GM12878 (cell line): ENCODE data around the gene SLC4A2. TPM values are rescaled to one million over a fixed set of nuclear protein-coding genes. Genes with fewer than 3 reads are reported as not detected.

Source experiments
- ATAC-seq: fragments of 200-7000 bp; cut with Tn5 transposase; 3 replicates; pipeline ENCODE4 v1.9.1; 2020; ENCODE audit warnings: mild to moderate bottlenecking, moderate library complexity
- BruUV-seq: library from RNA; stranded (reverse); fragments of 400-500 nt; replicated peaks from 2 replicates; lab custom pipeline; 2021; lab: Mats Ljungman, UMichigan
- CTCF ChIA-PET: fragments of 300-600 bp; sonication (Branson Sonifier 250); formaldehyde crosslinking; extraction: SDS; loops from one replicate; lab custom pipeline; 2021; ENCODE audit warnings: inconsistent platforms; lab: Yijun Ruan, JAX
- POLR2A ChIA-PET: fragments of 350-600 bp; formaldehyde crosslinking; extraction: SDS; loops from one replicate; lab custom pipeline; 2021; ENCODE audit warnings: inconsistent platforms; lab: Charles Lee
- RAD21 ChIA-PET: fragments of 300-600 bp; sonication (Branson Sonifier 250); formaldehyde crosslinking; loops from one replicate; lab custom pipeline; 2023; ENCODE audit warnings: antibody characterized with exemption; ENCODE audit not compliant: unreplicated experiment; lab: Charles Lee
- SMC1A ChIA-PET: fragments of 300-600 bp; sonication (Branson Sonifier 250); formaldehyde crosslinking; loops from one replicate; lab custom pipeline; 2023; ENCODE audit not compliant: unreplicated experiment, uncharacterized antibody; lab: Charles Lee
- DNase-seq: peaks from one replicate; pipeline ENCODE4 v3.0.0-alpha.2; 2011; ENCODE audit warnings: low read depth, low spot score
- FAIRE-seq: peaks from 3 replicates; lab custom pipeline; 2011; peaks lifted over from hg19 to GRCh38; lab: Jason Lieb, UNC
- H2AFZ ChIP-seq: 2 replicates; pipeline ENCODE4 v1.6.0; 2011; ENCODE audit warnings: low read depth, low read length, control low read depth; ENCODE audit not compliant: control insufficient read depth
- H3K27ac ChIP-seq: 2 replicates; pipeline ENCODE4 v1.5.1; 2011; ENCODE audit warnings: control low read depth; ENCODE audit not compliant: control insufficient read depth, insufficient read depth
- H3K27me3 ChIP-seq, 2 experiments: replicated peaks in 1 of 2; 2 replicates each; pipeline versions ENCODE4 v1.6.0 to v1.6.1; 2011; ENCODE audit warnings: low read length in 1 of 2; ENCODE audit not compliant: control insufficient read depth in 2 of 2, insufficient read depth in 2 of 2
- H3K36me3 ChIP-seq, 2 experiments: 2 replicates each; pipeline ENCODE4 v1.5.1; 2011; ENCODE audit warnings: low read length in 1 of 2; ENCODE audit not compliant: control insufficient read depth in 2 of 2, insufficient read depth in 2 of 2
- H3K4me1 ChIP-seq: 2 replicates; pipeline ENCODE4 v1.6.1; 2011; ENCODE audit warnings: mild to moderate bottlenecking, low read length, moderate library complexity, mixed read lengths; ENCODE audit not compliant: control insufficient read depth, insufficient read depth
- H3K4me2 ChIP-seq: 2 replicates; pipeline ENCODE4 v1.6.0; 2011; ENCODE audit warnings: control low read depth; ENCODE audit not compliant: control insufficient read depth, insufficient read depth
- H3K4me3 ChIP-seq: fragments of 200-600 bp; sonication (generic); 2 replicates; pipeline ENCODE4 v1.5.1; 2016
- H3K79me2 ChIP-seq: 2 replicates; pipeline ENCODE4 v1.6.0; 2011; ENCODE audit warnings: low read length; ENCODE audit not compliant: control insufficient read depth, insufficient read depth
- H3K9ac ChIP-seq: 2 replicates; pipeline ENCODE4 v1.8.0; 2011; ENCODE audit warnings: low read length, control low read depth, mixed read lengths; ENCODE audit not compliant: control insufficient read depth, insufficient read depth
- H3K9me3 ChIP-seq: replicated peaks from 3 replicates; pipeline ENCODE4 v1.5.1; 2011; ENCODE audit warnings: mild to moderate bottlenecking, low read length; ENCODE audit not compliant: control insufficient read depth, insufficient read depth
- H4K20me1 ChIP-seq: 2 replicates; pipeline ENCODE4 v1.6.0; 2011; ENCODE audit not compliant: control insufficient read depth, insufficient read depth
- BCL11A ChIP-seq: IDR thresholded peaks from 2 replicates; pipeline ENCODE4 v1.6.1; 2011; ENCODE audit warnings: low read depth, low read length
- CEBPB ChIP-seq, 2 experiments: fragments of 150-350 bp in 1 of 2; IDR thresholded peaks; 2 replicates each; pipeline ENCODE4 v1.6.1; 2012 to 2014; ENCODE audit warnings: low read depth in 2 of 2, low read length in 2 of 2, borderline replicate concordance in 1 of 2, inconsistent platforms in 1 of 2
- ETV6 ChIP-seq, 2 experiments: fragments of 450-650 bp in 1 of 2; IDR thresholded peaks in 1 of 2; conservative IDR thresholded peaks in 1 of 2; 2 replicates each; pipeline ENCODE4 v1.6.1; 2014; ENCODE audit warnings: antibody characterized with exemption in 1 of 2, borderline replicate concordance in 1 of 2, low read depth in 1 of 2, mild to moderate bottlenecking in 1 of 2, moderate library complexity in 1 of 2
- GATAD2B ChIP-seq: fragments of 450-650 bp; conservative IDR thresholded peaks from 2 replicates; pipeline ENCODE4 v1.6.1; 2017; ENCODE audit warnings: low read depth, mild to moderate bottlenecking, moderate library complexity
- IKZF2 ChIP-seq, 2 experiments: fragments of 450-650 bp; IDR thresholded peaks; 2 replicates each; pipeline ENCODE4 v1.6.1; 2017; ENCODE audit warnings: mild to moderate bottlenecking in 2 of 2, moderate library complexity in 2 of 2
- KDM1A ChIP-seq: fragments of 200-600 bp; sonication (generic); IDR thresholded peaks from 2 replicates; pipeline ENCODE4 v1.6.1; 2016; ENCODE audit warnings: borderline replicate concordance
- KLF5 ChIP-seq: fragments of 450-650 bp; IDR thresholded peaks from 2 replicates; pipeline ENCODE4 v1.6.1; 2014; ENCODE audit warnings: mild to moderate bottlenecking; ENCODE audit not compliant: partially characterized antibody
- NFXL1 ChIP-seq: fragments of 450-650 bp; IDR thresholded peaks from 2 replicates; pipeline ENCODE4 v1.6.1; 2017; ENCODE audit warnings: antibody characterized with exemption, mild to moderate bottlenecking, borderline replicate concordance
- PML ChIP-seq: IDR thresholded peaks from 2 replicates; pipeline ENCODE4 v1.6.1; 2012; ENCODE audit warnings: low read length, inconsistent platforms
- RFX5 ChIP-seq: IDR thresholded peaks from 2 replicates; pipeline ENCODE4 v1.6.1; 2011; ENCODE audit warnings: low read depth, low read length, improper control_type of control experiment
- SMAD1 ChIP-seq: fragments of 450-650 bp; IDR thresholded peaks from 2 replicates; pipeline ENCODE4 v1.6.1; 2018; ENCODE audit warnings: mild to moderate bottlenecking, low read depth; ENCODE audit not compliant: partially characterized antibody
- SMARCA5 ChIP-seq: fragments of 450-650 bp; IDR thresholded peaks from 2 replicates; pipeline ENCODE4 v1.6.1; 2017; ENCODE audit warnings: mild to moderate bottlenecking
- YY1 ChIP-seq: IDR thresholded peaks from 2 replicates; pipeline ENCODE4 v1.6.1; 2011; ENCODE audit warnings: low read depth, mild to moderate bottlenecking, low read length
- ZNF217 ChIP-seq: fragments of 450-650 bp; IDR thresholded peaks from 2 replicates; pipeline ENCODE4 v1.6.1; 2017; ENCODE audit warnings: antibody characterized with exemption, mild to moderate bottlenecking
- ZNF24 ChIP-seq: fragments of 450-650 bp; IDR thresholded peaks from 2 replicates; pipeline ENCODE4 v1.6.1; 2017; ENCODE audit warnings: antibody characterized with exemption, mild to moderate bottlenecking
- ZNF622 ChIP-seq: fragments of 450-650 bp; IDR thresholded peaks from 2 replicates; pipeline ENCODE4 v1.6.1; 2017; ENCODE audit warnings: mild to moderate bottlenecking, inconsistent platforms
- whole genome bisulfite sequencing: methylation state at CpG from one replicate; pipeline ENCODE4 v1.1.6; 2016; ENCODE audit warnings: low lambda C conversion rate; ENCODE audit not compliant: insufficient replicate concordance, insufficient coverage; ENCODE audit errors: missing lambda C conversion rate; 5-methylcytosine and 5-hydroxymethylcytosine counted together
- in situ Hi-C: fragments of 300-500 bp; cut with MboI; formaldehyde crosslinking; loops from 9 replicates; pipeline ENCODE4 v1.14.3; 2018; ENCODE audit warnings: mixed read lengths
- intact Hi-C: fragments of 100-400 bp; cut with micrococcal nuclease; formaldehyde crosslinking; loops from one replicate; pipeline ENCODE4 v1.14.2; 2022; ENCODE audit not compliant: unreplicated experiment
- polyA plus RNA-seq, 11 experiments: library from polyadenylated mRNA; depleted of rRNA in 4 of 11; unstranded in 6 of 11; stranded (reverse) in 5 of 11; fragments of >200 nt; fragmentation: Nextera tagmentation in 4 of 11; fragmentation: Illumina TruSeq in 1 of 11; extraction: Ambion mirVana in 4 of 11; extraction: Trizol in 1 of 11; gene quantifications; 1 replicate in 1 of 11; 2 replicates in 10 of 11; pipeline versions ENCODE4 v1.2.1 to v1.2.3, GENCODE V29; 2011 to 2016; ENCODE audit warnings: inconsistent platforms in 2 of 11, missing spikeins in 2 of 11, low read depth in 1 of 11
- total RNA-seq, 4 experiments: library from RNA; depleted of rRNA in 3 of 4; stranded (reverse); fragments of >200 nt in 3 of 4; fragmentation: Illumina TruSeq in 1 of 4; extraction: Trizol in 1 of 4; gene quantifications; 2 replicates each; pipeline versions ENCODE4 v1.2.1 to v1.2.3, GENCODE V29; 2013 to 2021
- TF ChIP-seq, protein P1 (sequence below): fragments of 150-350 bp; IDR thresholded peaks from 2 replicates; pipeline ENCODE4 v1.6.1; 2014; ENCODE audit warnings: mild to moderate bottlenecking, low read depth, low read length

The SLC4A2 gene
- total and polyA plus RNA-seq, 10 of the 15 experiments (the other 5 are each of a cell fraction or from before 2014, with no cell fraction given), result 2.7 to 78.6 (median 30.1) TPM

- Histone ChIP-seq H3K27me3 (no peaks in the 10 kb centered on the region), H3K9me3 (no peaks in the 10 kb centered on the region), H3K4me1 (no peaks in the 10 kb centered on the region), H3K9ac (no peak overlapping the region), H3K27ac (no peak overlapping the region), H3K36me3 (no peaks in the 10 kb centered on the region), H4K20me1 (no peaks in the 10 kb centered on the region), H3K79me2 (no peaks in the 10 kb centered on the region), H2AFZ (no peak overlapping the region), H3K4me2 (no peak overlapping the region), H3K4me3 (no peak overlapping the region)
- SMC1A ChIA-PET, result no interaction called here
- no peak for TF ChIP-seq PML
- no peak for TF ChIP-seq IKZF2 (IDR thresholded peaks at IDR 0.05)
- no peak for TF ChIP-seq KLF5
- TF ChIP-seq KDM1A, result no peak
- TF ChIP-seq, protein P1, sequence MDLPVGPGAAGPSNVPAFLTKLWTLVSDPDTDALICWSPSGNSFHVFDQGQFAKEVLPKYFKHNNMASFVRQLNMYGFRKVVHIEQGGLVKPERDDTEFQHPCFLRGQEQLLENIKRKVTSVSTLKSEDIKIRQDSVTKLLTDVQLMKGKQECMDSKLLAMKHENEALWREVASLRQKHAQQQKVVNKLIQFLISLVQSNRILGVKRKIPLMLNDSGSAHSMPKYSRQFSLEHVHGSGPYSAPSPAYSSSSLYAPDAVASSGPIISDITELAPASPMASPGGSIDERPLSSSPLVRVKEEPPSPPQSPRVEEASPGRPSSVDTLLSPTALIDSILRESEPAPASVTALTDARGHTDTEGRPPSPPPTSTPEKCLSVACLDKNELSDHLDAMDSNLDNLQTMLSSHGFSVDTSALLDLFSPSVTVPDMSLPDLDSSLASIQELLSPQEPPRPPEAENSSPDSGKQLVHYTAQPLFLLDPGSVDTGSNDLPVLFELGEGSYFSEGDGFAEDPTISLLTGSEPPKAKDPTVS, result no peak
- no peak for TF ChIP-seq ETV6 (conservative IDR thresholded peaks at IDR 0.05 in 1 of 2, IDR thresholded peaks at IDR 0.05 in 1 of 2; ENCODE audit: borderline replicate concordance in 1 of 2, low read depth in 1 of 2)
- no peak for TF ChIP-seq ZNF24
- no peak for TF ChIP-seq ZNF622
- TF ChIP-seq YY1, result no peak
- TF ChIP-seq CEBPB (IDR thresholded peaks at IDR 0.05; ENCODE audit: borderline replicate concordance in 1 of 2, low read depth in 2 of 2, low read length in 2 of 2), result no peak
- no peak for TF ChIP-seq RFX5
- TF ChIP-seq BCL11A, result no peak
- no peak for TF ChIP-seq SMAD1
- no peak for TF ChIP-seq NFXL1
- no peak for TF ChIP-seq ZNF217
- TF ChIP-seq SMARCA5, result no peak
- TF ChIP-seq GATAD2B, result no peak
- WGBS, result 95% methylated on average over 20 of the region's 20 CpGs
- RAD21 ChIA-PET, result no interaction called here
- FAIRE-seq, result no peak
- POLR2A ChIA-PET, result no interaction called here
- intact Hi-C loops, result no loop called here
- no peak for ATAC-seq
- BruUV-seq, result no TSS peak
- DNase-seq, result no peak
- in situ Hi-C loops, result no loop called here
- CTCF ChIA-PET, result no interaction called here
These were observed 15.4 kb upstream of the SLC4A2 start for GRCh38 chr7:151043959-151044358.
